B cell (primary cell): Measurements from ENCODE around the gene SPRYD3. TPM values are rescaled to one million over a fixed set of nuclear protein-coding genes. Genes with fewer than 3 reads are reported as not detected.

Source experiments
- ATAC-seq: fragments of 200-7000 bp; cut with Tn5 transposase; one replicate; pipeline ENCODE4 v1.10.0; 2021; ENCODE audit warnings: low read depth, mild to moderate bottlenecking, moderate number of reproducible peaks, moderate library complexity
- CTCF ChIA-PET: fragments of 350-600 bp; sonication (Branson Sonifier 250); formaldehyde crosslinking; loops from one replicate; lab custom pipeline; 2021; ENCODE audit warnings: antibody characterized with exemption, inconsistent platforms; lab: Charles Lee
- POLR2A ChIA-PET: fragments of 350-600 bp; sonication (Branson Sonifier 250); formaldehyde crosslinking; loops from one replicate; lab custom pipeline; 2021; ENCODE audit warnings: antibody characterized with exemption; lab: Charles Lee
- DNase-seq: peaks from one replicate; pipeline ENCODE4 v3.0.0; 2013
- H2AFZ ChIP-seq: 2 replicates; pipeline ENCODE4 v1.6.1; 2012; ENCODE audit warnings: mild to moderate bottlenecking, low read depth, low read length; ENCODE audit not compliant: insufficient read depth, poor library complexity, severe bottlenecking
- H3K27ac ChIP-seq, 2 donors: 1 replicate in 1 of 2; 2 replicates in 1 of 2; pipeline ENCODE4 v1.5.1; 2012 to 2013; ENCODE audit warnings: low read length in 2 of 2, mild to moderate bottlenecking in 2 of 2, moderate library complexity in 1 of 2
- H3K27me3 ChIP-seq, 4 experiments: fragments of 200-600 bp in 1 of 4; sonication (generic) in 1 of 4; replicated peaks in 1 of 4; 1 replicate in 2 of 4; 2 replicates in 2 of 4; pipeline versions ENCODE4 v1.6.1 to v1.7.0; 2013 to 2016; ENCODE audit warnings: low read length in 3 of 4, mild to moderate bottlenecking in 2 of 4, mixed read lengths in 1 of 4, moderate library complexity in 1 of 4; ENCODE audit not compliant: insufficient read depth in 4 of 4, control insufficient read depth in 3 of 4; ENCODE audit errors: control extremely low read depth in 1 of 4
- H3K36me3 ChIP-seq, 2 experiments: replicated peaks in 1 of 2; 1 replicate in 1 of 2; 2 replicates in 1 of 2; pipeline versions ENCODE4 v1.6.1 to v1.7.1; 2013; ENCODE audit warnings: low read length in 1 of 2; ENCODE audit not compliant: insufficient read depth in 2 of 2, control insufficient read depth in 1 of 2; ENCODE audit errors: control extremely low read depth in 1 of 2, extremely low read depth in 1 of 2
- H3K4me1 ChIP-seq, 2 donors: fragments of 200-600 bp in 1 of 2; sonication (generic) in 1 of 2; 1 replicate in 1 of 2; 2 replicates in 1 of 2; pipeline versions ENCODE4 v1.5.1 to v1.6.1; 2013 to 2017; ENCODE audit warnings: low read length in 2 of 2; ENCODE audit not compliant: control insufficient read depth in 2 of 2, insufficient read depth in 2 of 2
- H3K4me2 ChIP-seq: replicated peaks from 2 replicates; pipeline ENCODE3; 2012; ENCODE audit warnings: mild to moderate bottlenecking, low read depth, low read length; ENCODE audit not compliant: poor library complexity, severe bottlenecking
- H3K4me3 ChIP-seq, 5 experiments: fragments of 200-600 bp in 1 of 5; sonication (generic) in 1 of 5; 1 replicate in 3 of 5; 2 replicates in 2 of 5; pipeline versions ENCODE4 v1.5.1 to v1.7.0; 2011 to 2016; ENCODE audit warnings: low read length in 4 of 5, mild to moderate bottlenecking in 4 of 5, low read depth in 2 of 5, control low read depth in 1 of 5, moderate library complexity in 1 of 5; ENCODE audit not compliant: insufficient read depth in 1 of 5; ENCODE audit errors: control extremely low read depth in 1 of 5, extremely low read depth in 1 of 5
- H3K79me2 ChIP-seq: fragments of 200-600 bp; sonication (generic); one replicate; pipeline ENCODE4 v1.6.0; 2016; ENCODE audit warnings: low read length; ENCODE audit not compliant: control insufficient read depth, insufficient read depth
- H3K9ac ChIP-seq: fragments of 200-600 bp; sonication (generic); 2 replicates; pipeline ENCODE4 v1.6.1; 2017; ENCODE audit warnings: mild to moderate bottlenecking, low read length, moderate library complexity
- H3K9me3 ChIP-seq, 3 donors: one replicate each; pipeline versions ENCODE4 v1.6.1 to v1.7.1; 2013; ENCODE audit warnings: low read length in 2 of 3; ENCODE audit not compliant: control insufficient read depth in 2 of 3, insufficient read depth in 1 of 3; ENCODE audit errors: control extremely low read depth in 1 of 3
- H4K20me1 ChIP-seq: 2 replicates; pipeline ENCODE4 v1.6.0; 2012; ENCODE audit warnings: mild to moderate bottlenecking, low read length; ENCODE audit not compliant: insufficient read depth, control insufficient read depth, poor library complexity, severe bottlenecking
- H3K27ac Mint-ChIP-seq: one replicate; pipeline ENCODE4 v1.8.0; 2021; ENCODE audit warnings: mixed read lengths
- H3K27me3 Mint-ChIP-seq: one replicate; pipeline ENCODE4 v1.8.0; 2021; ENCODE audit warnings: mixed read lengths
- H3K4me1 Mint-ChIP-seq: one replicate; pipeline ENCODE4 v1.8.0; 2021; ENCODE audit warnings: mixed read lengths
- H3K4me3 Mint-ChIP-seq: one replicate; pipeline ENCODE4 v1.8.0; 2021; ENCODE audit warnings: mixed read lengths
- H3K9me3 Mint-ChIP-seq: one replicate; pipeline ENCODE4 v1.8.0; 2022; ENCODE audit warnings: mixed read lengths; ENCODE audit not compliant: insufficient read depth
- CTCF ChIP-seq: fragments of 200-600 bp; IDR thresholded peaks from one replicate; pipeline ENCODE4 v1.8.0; 2022; ENCODE audit warnings: antibody characterized with exemption, mild to moderate bottlenecking
- EZH2 ChIP-seq: IDR thresholded peaks from 2 replicates; pipeline ENCODE4 v1.6.1; 2012; ENCODE audit warnings: borderline replicate concordance, low read depth, mild to moderate bottlenecking, moderate library complexity, low read length; ENCODE audit not compliant: insufficient read depth, poor library complexity, severe bottlenecking
- WGBS: methylation state at CpG from one replicate; pipeline ENCODE4 v1.1.5; 2013; ENCODE audit warnings: missing lambda C conversion rate; ENCODE audit not compliant: insufficient coverage; 5-methylcytosine and 5-hydroxymethylcytosine counted together
- intact Hi-C: fragments of 100-400 bp; cut with micrococcal nuclease; formaldehyde crosslinking; loops from one replicate; pipeline ENCODE4 v1.10.0; 2022
- polyA plus RNA-seq: library from polyadenylated mRNA; depleted of rRNA; stranded (reverse); fragments of >200 nt; gene quantifications from 2 replicates; pipeline ENCODE4 v1.2.3, GENCODE V29; 2012
- total RNA-seq, 2 donors: library from RNA; stranded (reverse); fragments of 120-200 nt in 1 of 2; gene quantifications; 1 replicate in 1 of 2; 2 replicates in 1 of 2; pipeline versions ENCODE4 v1.2.3 to v1.2.4, GENCODE V29; 2013 to 2022

SPRYD3 gene
- total and polyA plus RNA-seq, 2 donors (not counting 1 experiment from before 2014, with no cell fraction given): 15.9 to 43.3 TPM

DNA sequence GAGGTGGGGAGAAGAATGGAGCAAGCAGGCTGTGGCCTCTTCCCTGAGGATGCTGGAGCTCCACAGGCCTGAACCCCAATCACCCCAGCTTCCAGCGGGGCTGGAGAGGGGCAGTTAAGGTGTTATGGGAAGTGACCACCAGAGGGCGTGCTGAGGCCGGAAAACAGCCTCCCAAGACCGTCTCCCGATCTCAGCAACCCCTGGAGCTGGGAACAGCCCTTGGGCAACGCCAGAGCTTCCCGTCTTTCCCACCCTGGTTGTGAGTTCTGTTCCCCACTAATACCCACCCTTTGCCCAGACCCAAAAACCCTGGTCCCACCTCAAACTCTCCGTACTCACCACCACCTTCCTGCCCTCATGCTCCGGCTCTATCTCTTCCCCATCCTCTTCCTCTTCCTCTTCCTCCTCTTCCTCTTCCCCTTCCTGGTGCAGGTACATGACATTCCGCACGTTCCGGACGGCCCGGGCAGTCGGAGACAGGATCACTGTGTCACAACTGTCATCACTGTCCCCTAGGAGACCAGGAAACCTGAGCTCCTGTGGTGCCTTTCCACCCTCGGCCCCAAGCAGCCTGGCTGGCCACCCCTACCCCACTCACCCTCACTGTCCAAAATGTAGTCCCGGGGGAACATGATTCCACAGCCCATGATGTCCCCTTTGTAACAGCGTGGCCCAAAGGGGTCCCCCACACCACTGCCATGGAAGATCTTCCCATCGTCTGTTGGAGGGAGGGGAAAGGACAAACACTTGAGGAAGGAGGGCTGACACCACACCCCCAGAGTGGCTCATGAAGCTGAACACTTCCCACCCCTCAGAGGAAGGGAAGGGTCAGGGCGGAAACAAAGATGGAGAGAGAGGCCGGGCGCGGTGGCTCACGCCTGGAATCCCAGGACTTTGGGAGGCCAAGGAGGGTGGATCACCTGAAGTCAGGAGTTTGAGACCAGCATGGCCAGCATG, 12.9 kb downstream of the SPRYD3 start:
- H3K9ac ChIP-seq: no peak overlapping the region
- no peaks in the 10 kb centered on the region for H3K79me2 ChIP-seq
- Mint-ChIP-seq H3K4me1 (peaks cover 5% of the 10 kb centered on the region), H3K4me3 (no peak overlapping the region), H3K9me3 (no peaks in the 10 kb centered on the region), H3K27me3 (no peaks in the 10 kb centered on the region), H3K27ac (peak overlapping the region; percentile 26)
- no peak overlapping the region for H3K4me3 ChIP-seq
- H3K4me2 ChIP-seq: no peak overlapping the region
- H4K20me1 ChIP-seq: peaks cover 28% of the 10 kb centered on the region
- CTCF ChIA-PET: interaction anchor here (0.6 to 14.1 kb wide), 34 partner anchors 10 to 703 kb away, joined by 3 to 344 read pairs (median 5); partner anchors contain the start of genes AAAS, CSAD, EIF4B and IGFBP6
- H2AFZ ChIP-seq: no peak overlapping the region
- H3K36me3 ChIP-seq: peaks cover 0 to 63% of the 10 kb centered on the region in 2 experiments
- TF ChIP-seq CTCF (peak; percentile 87), EZH2 (no peak)
- peaks cover 0 to 2% of the 10 kb centered on the region in 2 donors for H3K4me1 ChIP-seq
- no peaks in the 10 kb centered on the region for H3K27me3 ChIP-seq
- DNase-seq (peak; percentile 77), ATAC-seq (peak; percentile 75)
- peaks cover 0 to 3% (median 0%) of the 10 kb centered on the region in 3 donors for H3K9me3 ChIP-seq
- no peak overlapping the region for H3K27ac ChIP-seq
- POLR2A ChIA-PET: interaction anchor here (0.5 to 2.6 kb wide), 3 partner anchors 13 to 131 kb away, joined by 3 to 7 read pairs (median 5); partner anchors contain the start of gene SPRYD3
- intact Hi-C loops: loop anchor here (1.0 to 5.0 kb wide), 3 partner anchors 13 to 131 kb away; partner anchors contain the start of gene SPRYD3
- WGBS: 43% methylated on average over 16 of the region's 24 CpGs
